Peyer's patch (tissue), 4 donors: ENCODE measurements around the gene L3MBTL4. TPM values are rescaled to one million over a fixed set of nuclear protein-coding genes. Genes with fewer than 3 reads are reported as not detected.

Experiments used
- DNase-seq, 3 donors: peaks; one replicate each; pipeline ENCODE4 v3.0.0-alpha.2; 2017 to 2019
- H3K27ac ChIP-seq, 4 donors: fragments of 200-600 bp; sonication (generic); one replicate each; pipeline ENCODE4 v1.5.1; 2016 to 2019
- H3K27me3 ChIP-seq, 2 donors: fragments of 200-600 bp; sonication (generic); one replicate each; pipeline ENCODE4 v1.5.1; 2019
- H3K36me3 ChIP-seq, 3 donors: fragments of 200-600 bp; sonication (generic); one replicate each; pipeline ENCODE4 v1.5.1; 2016 to 2019
- H3K4me1 ChIP-seq, 4 donors: fragments of 200-600 bp; sonication (generic); one replicate each; pipeline ENCODE4 v1.5.1; 2016 to 2019
- H3K4me3 ChIP-seq, 4 donors: fragments of 200-600 bp; sonication (generic); 1 replicate in 3 of 4; 2 replicates in 1 of 4; pipeline ENCODE4 v1.5.1; 2016 to 2019; ENCODE audit warnings: mild to moderate bottlenecking in 1 of 4
- H3K9me3 ChIP-seq, 4 donors: fragments of 200-600 bp; sonication (generic); one replicate each; pipeline ENCODE4 v1.5.1; 2016 to 2019; ENCODE audit warnings: mild to moderate bottlenecking in 1 of 4
- CTCF ChIP-seq, 6 experiments: fragments of 450-650 bp in 4 of 6; fragments of 200-600 bp in 2 of 6; sonication (generic) in 1 of 6; IDR thresholded peaks; one replicate each; pipeline ENCODE4 v1.5.1; 2017 to 2019; ENCODE audit warnings: antibody characterized with exemption in 6 of 6, mild to moderate bottlenecking in 3 of 6, moderate library complexity in 1 of 6
- POLR2A ChIP-seq, 2 donors: fragments of 450-650 bp; IDR thresholded peaks; one replicate each; pipeline ENCODE4 v1.5.1; 2017; ENCODE audit warnings: antibody characterized with exemption in 2 of 2, mild to moderate bottlenecking in 2 of 2, moderate library complexity in 2 of 2
- total RNA-seq, 4 donors: library from RNA; depleted of rRNA; stranded (reverse); fragments of >200 nt; gene quantifications; one replicate each; pipeline ENCODE4 v1.1.0, GENCODE V29; 2016

The L3MBTL4 gene
- total RNA-seq, 4 donors from 2014 or later: 6.5 to 25.6 (median 13.7) TPM

- TF ChIP-seq CTCF (IDR thresholded peaks at IDR 0.05) (no peak), POLR2A (IDR thresholded peaks at IDR 0.05) (no peak)
- no peak for DNase-seq
- Histone ChIP-seq H3K4me1 (no peaks in the 10 kb centered on the region), H3K4me3 (no peak overlapping the region), H3K9me3 (no peaks in the 10 kb centered on the region), H3K27me3 (no peaks in the 10 kb centered on the region), H3K36me3 (no peaks in the 10 kb centered on the region), H3K27ac (no peak overlapping the region)
These were observed 412.8 kb downstream of the L3MBTL4 start for GRCh38 chr18:6001867-6002266.

GRCh38 chr18:5998907-5999306 is 415.8 kb downstream of the L3MBTL4 start:
- Histone ChIP-seq H3K36me3 (no peaks in the 10 kb centered on the region), H3K4me1 (no peaks in the 10 kb centered on the region), H3K9me3 (no peaks in the 10 kb centered on the region), H3K27ac (no peak overlapping the region), H3K4me3 (no peak overlapping the region), H3K27me3 (no peaks in the 10 kb centered on the region)
- no peak for TF ChIP-seq CTCF (IDR thresholded peaks at IDR 0.05)
- no peak for TF ChIP-seq POLR2A (IDR thresholded peaks at IDR 0.05)
- DNase-seq: no peak

- H3K9me3 ChIP-seq: no peaks in the 10 kb centered on the region
- H3K27ac ChIP-seq: no peak overlapping the region
- H3K4me3 ChIP-seq: no peak overlapping the region
- TF ChIP-seq CTCF (IDR thresholded peaks at IDR 0.05) (no peak), POLR2A (IDR thresholded peaks at IDR 0.05) (no peak)
- no peak for DNase-seq
- H3K4me1 ChIP-seq: no peaks in the 10 kb centered on the region
- no peaks in the 10 kb centered on the region for H3K36me3 ChIP-seq
- no peaks in the 10 kb centered on the region for H3K27me3 ChIP-seq
These were observed 416.4 kb downstream of the L3MBTL4 start for GRCh38 chr18:5998166-5998881.

- no peaks in the 10 kb centered on the region for H3K9me3 ChIP-seq
- H3K4me3 ChIP-seq: no peak overlapping the region
- no peaks in the 10 kb centered on the region for H3K36me3 ChIP-seq
- TF ChIP-seq CTCF (IDR thresholded peaks at IDR 0.05): no peak
- no peak for TF ChIP-seq POLR2A (IDR thresholded peaks at IDR 0.05)
- DNase-seq: no peak
- no peak overlapping the region for H3K27ac ChIP-seq
- no peaks in the 10 kb centered on the region for H3K4me1 ChIP-seq
- H3K27me3 ChIP-seq: no peaks in the 10 kb centered on the region
These were observed 417.4 kb downstream of the L3MBTL4 start for GRCh38 chr18:5997361-5997760.

GRCh38 chr18:5995626-5996025 is 419.1 kb downstream of the L3MBTL4 start:
- no peak for DNase-seq
- Histone ChIP-seq H3K9me3 (no peaks in the 10 kb centered on the region), H3K36me3 (no peaks in the 10 kb centered on the region), H3K4me1 (no peaks in the 10 kb centered on the region), H3K4me3 (no peak overlapping the region), H3K27ac (no peak overlapping the region), H3K27me3 (no peaks in the 10 kb centered on the region)
- no peak for TF ChIP-seq POLR2A (IDR thresholded peaks at IDR 0.05)
- TF ChIP-seq CTCF (IDR thresholded peaks at IDR 0.05): no peak
